Tibial nerve (tissue), 4 donors: ENCODE results near the gene ZNF787. TPM values are rescaled to one million over a fixed set of nuclear protein-coding genes. Genes with fewer than 3 reads are reported as not detected.

Source experiments
- DNase-seq, 2 donors: peaks; one replicate each; pipeline ENCODE4 v3.0.0-alpha.2; 2019; ENCODE audit warnings: low spot score in 2 of 2
- H3K27ac ChIP-seq, 4 donors: fragments of 200-600 bp; sonication (generic) in 3 of 4; one replicate each; pipeline ENCODE4 v1.5.1; 2017 to 2019; ENCODE audit warnings: mild to moderate bottlenecking in 1 of 4
- H3K27me3 ChIP-seq, 2 donors: fragments of 200-600 bp; sonication (generic) in 1 of 2; one replicate each; pipeline versions ENCODE4 v1.5.1 to v1.6.0; 2017 to 2019
- H3K36me3 ChIP-seq, 3 donors: fragments of 200-600 bp; sonication (generic); one replicate each; pipeline ENCODE4 v1.5.1; 2018 to 2019
- H3K4me1 ChIP-seq, 4 donors: fragments of 200-600 bp; sonication (generic) in 3 of 4; one replicate each; pipeline ENCODE4 v1.5.1; 2017 to 2019
- H3K4me3 ChIP-seq, 4 donors: fragments of 200-600 bp; sonication (generic) in 3 of 4; one replicate each; pipeline ENCODE4 v1.5.1; 2017 to 2019; ENCODE audit warnings: mild to moderate bottlenecking in 1 of 4, moderate library complexity in 1 of 4
- H3K9me3 ChIP-seq, 4 donors: fragments of 200-600 bp; sonication (generic) in 3 of 4; one replicate each; pipeline ENCODE4 v1.5.1; 2017 to 2019
- CTCF ChIP-seq, 5 experiments: fragments of 200-600 bp in 3 of 5; fragments of 450-650 bp in 2 of 5; sonication (generic) in 3 of 5; IDR thresholded peaks; one replicate each; pipeline ENCODE4 v1.5.1; 2016 to 2019; ENCODE audit warnings: antibody characterized with exemption in 5 of 5, mild to moderate bottlenecking in 3 of 5, moderate library complexity in 2 of 5
- EP300 ChIP-seq, 2 donors: sonication (generic); formaldehyde crosslinking; IDR thresholded peaks; one replicate each; pipeline ENCODE4 v1.6.1; 2017; ENCODE audit warnings: antibody characterized with exemption in 2 of 2, mild to moderate bottlenecking in 1 of 2
- POLR2A ChIP-seq, 2 donors: fragments of 450-650 bp; IDR thresholded peaks; one replicate each; pipeline ENCODE4 v1.6.1; 2017; ENCODE audit warnings: antibody characterized with exemption in 2 of 2, mild to moderate bottlenecking in 2 of 2, moderate library complexity in 2 of 2
- WGBS, 2 donors: methylation state at CpG; one replicate each; pipeline ENCODE4 v1.1.5; 2018; 5-methylcytosine and 5-hydroxymethylcytosine counted together
- small RNA-seq: library from RNA; depleted of rRNA; stranded (forward); fragments of <200 nt; gene quantifications from one replicate; pipeline ENCODE3, GENCODE V24; 2016
- total RNA-seq, 4 donors: library from RNA; depleted of rRNA; stranded (reverse); fragments of >200 nt; gene quantifications; one replicate each; pipeline ENCODE4 v1.1.0, GENCODE V29; 2016

The ZNF787 gene
- total RNA-seq, 4 donors from 2014 or later: 13.6 to 21.6 (median 18.5) TPM

DNA sequence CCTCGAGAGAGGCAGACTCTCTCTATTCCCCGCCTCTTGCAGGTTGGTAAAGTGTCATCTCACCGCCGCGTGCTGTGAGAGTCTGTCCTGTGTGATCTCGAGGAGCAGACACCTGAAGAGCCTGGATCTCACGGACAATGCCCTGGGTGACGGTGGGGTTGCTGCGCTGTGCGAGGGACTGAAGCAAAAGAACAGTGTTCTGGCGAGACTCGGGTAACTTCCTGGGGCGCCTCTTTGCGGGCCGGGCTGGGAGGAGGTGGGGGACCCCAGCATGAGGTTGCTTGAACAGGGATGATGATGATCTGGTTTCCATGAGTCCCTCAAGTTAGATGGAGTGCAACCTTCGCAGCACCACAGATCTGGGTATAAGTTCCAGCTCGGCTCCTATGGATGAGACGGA lies 67.5 kb downstream of the ZNF787 start:
- no peak for TF ChIP-seq EP300 (IDR thresholded peaks at IDR 0.05)
- no peak for TF ChIP-seq POLR2A (IDR thresholded peaks at IDR 0.05)
- no peak for TF ChIP-seq CTCF (IDR thresholded peaks at IDR 0.05)
- Histone ChIP-seq H3K4me1 (no peaks in the 10 kb centered on the region), H3K27ac (no peak overlapping the region), H3K27me3 (no peaks in the 10 kb centered on the region), H3K4me3 (no peak overlapping the region), H3K36me3 (no peaks in the 10 kb centered on the region), H3K9me3 (peaks cover 0 to 18% (median 0%) of the 10 kb centered on the region in 4 donors)
- DNase-seq: no peak
- WGBS, 2 donors: 89 to 91% methylated on average over 18 of the region's 18 CpGs

Small RNA genes within 50 kb of the gene (small RNA-seq; reads per million reads assigned to genes)
- gene AC024580.2: not detected
- gene RF00019: not detected

Other genes with a start within 250 kb of the ZNF787 start
- not detected for gene NLRP13, start 189.0 kb downstream of the ZNF787 start, total RNA-seq
- not detected for gene NLRP8, start 173.5 kb downstream of the ZNF787 start, total RNA-seq
- gene NLRP5, start 134.5 kb downstream of the ZNF787 start, total RNA-seq: not detected
- 10 to 100 TPM; 22.3 to 48.6 (median 41.2) TPM for gene ZNF444, start 20.0 kb upstream of the ZNF787 start, total RNA-seq
- not detected for gene GALP, start 54.7 kb upstream of the ZNF787 start, total RNA-seq
- not detected for gene ZSCAN5B, start 76.5 kb upstream of the ZNF787 start, total RNA-seq
- not detected for gene ZSCAN5C, start 81.0 kb upstream of the ZNF787 start, total RNA-seq
- gene EDDM13, start 151.5 kb upstream of the ZNF787 start, total RNA-seq: not detected
- gene ZSCAN5A, start 193.5 kb upstream of the ZNF787 start, total RNA-seq: 10 to 100 TPM in 2 of 4 donors, 1 to 10 TPM in 2; 5.1 to 21.3 (median 10.1) TPM